IMR-90 (cell line): ENCODE measurements around the gene ABCC8. TPM values are rescaled to one million over a fixed set of nuclear protein-coding genes. Genes with fewer than 3 reads are reported as not detected.

Experiments used
- ATAC-seq: fragments of 200-7000 bp; cut with Tn5 transposase; 2 replicates; pipeline ENCODE4 v1.9.1; 2020; ENCODE audit warnings: low read depth, mild to moderate bottlenecking, moderate library complexity
- BruUV-seq: library from RNA; stranded (reverse); fragments of 400-500 nt; replicated peaks from 2 replicates; lab custom pipeline; 2021; lab: Mats Ljungman, UMichigan
- CTCF ChIA-PET: fragments of 300-600 bp; formaldehyde crosslinking; extraction: SDS; loops from one replicate; lab custom pipeline; 2021; ENCODE audit warnings: antibody characterized with exemption; lab: Yijun Ruan, JAX
- POLR2A ChIA-PET: fragments of 300-600 bp; sonication (Branson Sonifier 250); formaldehyde crosslinking; loops from one replicate; lab custom pipeline; 2022; ENCODE audit warnings: antibody characterized with exemption; ENCODE audit not compliant: unreplicated experiment; lab: Charles Lee
- DNase-seq: peaks from one replicate; pipeline ENCODE4 v3.0.0; 2013
- H2AFZ ChIP-seq: replicated peaks from 2 replicates; pipeline ENCODE3; 2013; ENCODE audit warnings: low read length, mild to moderate bottlenecking; ENCODE audit not compliant: poor library complexity
- H2AK5ac ChIP-seq: 2 replicates; pipeline ENCODE4 v1.6.1; 2013; ENCODE audit warnings: low read depth, low read length, inconsistent platforms
- H2AK9ac ChIP-seq: replicated peaks from 2 replicates; pipeline ENCODE3; 2013; ENCODE audit warnings: mild to moderate bottlenecking, low read depth, low read length, moderate library complexity; ENCODE audit not compliant: poor library complexity
- H2BK120ac ChIP-seq: 2 replicates; pipeline ENCODE4 v1.6.1; 2013; ENCODE audit warnings: low read depth, low read length, inconsistent platforms
- H2BK15ac ChIP-seq: 3 replicates; pipeline ENCODE4 v1.6.1; 2013; ENCODE audit warnings: low read depth, low read length, inconsistent platforms
- H2BK20ac ChIP-seq: 2 replicates; pipeline ENCODE4 v1.6.1; 2013; ENCODE audit warnings: low read depth, mild to moderate bottlenecking, inconsistent platforms, low read length, moderate library complexity
- H2BK5ac ChIP-seq: 2 replicates; pipeline ENCODE4 v1.6.1; 2013; ENCODE audit warnings: mild to moderate bottlenecking, low read depth, low read length, inconsistent platforms; ENCODE audit not compliant: poor library complexity, severe bottlenecking
- H3K14ac ChIP-seq: replicated peaks from 2 replicates; pipeline ENCODE4 v1.6.1; 2013; ENCODE audit warnings: low read depth, low read length, inconsistent platforms
- H3K18ac ChIP-seq: 2 replicates; pipeline ENCODE4 v1.6.1; 2013; ENCODE audit warnings: low read depth, low read length, control low read depth
- H3K23ac ChIP-seq: 2 replicates; pipeline ENCODE4 v1.6.1; 2013; ENCODE audit warnings: low read depth, low read length, inconsistent platforms
- H3K27ac ChIP-seq: 2 replicates; pipeline ENCODE4 v1.5.1; 2013; ENCODE audit warnings: mild to moderate bottlenecking, control low read depth, low read length; ENCODE audit not compliant: insufficient read depth
- H3K27me3 ChIP-seq: 2 replicates; pipeline ENCODE4 v1.6.1; 2013; ENCODE audit warnings: low read length; ENCODE audit not compliant: control insufficient read depth, insufficient read depth
- H3K36me3 ChIP-seq: 2 replicates; pipeline ENCODE4 v1.6.1; 2013; ENCODE audit warnings: low read length, mixed read lengths; ENCODE audit not compliant: control insufficient read depth, insufficient read depth
- H3K4ac ChIP-seq: 2 replicates; pipeline ENCODE4 v1.6.1; 2013; ENCODE audit warnings: low read depth, low read length, inconsistent platforms
- H3K4me1 ChIP-seq: 2 replicates; pipeline ENCODE4 v1.6.1; 2013; ENCODE audit warnings: low read length, mixed read lengths; ENCODE audit not compliant: control insufficient read depth, insufficient read depth
- H3K4me2 ChIP-seq: 2 replicates; pipeline ENCODE4 v1.6.1; 2013; ENCODE audit warnings: low read depth, mild to moderate bottlenecking, control low read depth, low read length, moderate library complexity
- H3K4me3 ChIP-seq: 2 replicates; pipeline ENCODE4 v1.5.1; 2013; ENCODE audit warnings: low read depth, mild to moderate bottlenecking, control low read depth, low read length, moderate library complexity; ENCODE audit not compliant: insufficient read depth
- H3K56ac ChIP-seq: 2 replicates; pipeline ENCODE4 v1.6.1; 2013; ENCODE audit warnings: low read length, inconsistent platforms; ENCODE audit not compliant: insufficient read depth; ENCODE audit errors: extremely low read depth
- H3K79me1 ChIP-seq, 2 experiments: 2 replicates each; pipeline ENCODE4 v1.6.1; 2013; ENCODE audit warnings: low read length in 2 of 2, inconsistent platforms in 1 of 2, low read depth in 1 of 2
- H3K9ac ChIP-seq: 2 replicates; pipeline ENCODE4 v1.6.1; 2013; ENCODE audit warnings: low read depth, low read length, control low read depth
- H3K9me1 ChIP-seq: 2 replicates; pipeline ENCODE4 v1.6.1; 2013; ENCODE audit warnings: low read length, inconsistent platforms; ENCODE audit not compliant: insufficient read depth
- H3K9me3 ChIP-seq: 2 replicates; pipeline ENCODE4 v1.6.1; 2013; ENCODE audit warnings: low read length; ENCODE audit not compliant: control insufficient read depth, insufficient read depth
- H4K20me1 ChIP-seq: 2 replicates; pipeline ENCODE4 v1.6.1; 2013; ENCODE audit warnings: low read length, inconsistent platforms; ENCODE audit not compliant: insufficient read depth
- H4K5ac ChIP-seq: 2 replicates; pipeline ENCODE4 v1.6.1; 2013; ENCODE audit warnings: mild to moderate bottlenecking, low read depth, low read length, control low read depth
- H4K8ac ChIP-seq, 2 experiments: 2 replicates each; pipeline ENCODE4 v1.6.1; 2013; ENCODE audit warnings: low read depth in 2 of 2, low read length in 2 of 2, control low read depth in 1 of 2, inconsistent platforms in 1 of 2
- H4K91ac ChIP-seq: 2 replicates; pipeline ENCODE4 v1.6.1; 2013; ENCODE audit warnings: low read depth, low read length, inconsistent platforms; ENCODE audit not compliant: insufficient read depth
- BHLHE40 ChIP-seq: fragments of 150-350 bp; IDR thresholded peaks from 2 replicates; pipeline ENCODE4 v1.6.1; 2016; ENCODE audit warnings: mild to moderate bottlenecking, low read depth, low read length
- CEBPB ChIP-seq: IDR thresholded peaks from 2 replicates; pipeline ENCODE4 v1.6.1; 2012; ENCODE audit warnings: low read depth, low read length, improper control_type of control experiment
- CHD1 ChIP-seq: IDR thresholded peaks from 2 replicates; pipeline ENCODE4 v1.6.1; 2012; ENCODE audit warnings: low read depth, low read length, improper control_type of control experiment
- CTCF ChIP-seq: conservative IDR thresholded peaks from 2 replicates; pipeline ENCODE4 v1.5.1; 2012; ENCODE audit warnings: mild to moderate bottlenecking, low read depth, low read length, improper control_type of control experiment
- ELK1 ChIP-seq: fragments of 150-350 bp; IDR thresholded peaks from 2 replicates; pipeline ENCODE4 v1.6.1; 2016; ENCODE audit warnings: low read depth, mild to moderate bottlenecking, low read length, moderate library complexity, borderline replicate concordance
- FOS ChIP-seq: fragments of 150-350 bp; IDR thresholded peaks from 2 replicates; pipeline ENCODE4 v1.6.1; 2016; ENCODE audit warnings: low read depth, low read length
- MAFK ChIP-seq: IDR thresholded peaks from 2 replicates; pipeline ENCODE4 v1.6.1; 2012; ENCODE audit warnings: low read depth, low read length, improper control_type of control experiment
- MAZ ChIP-seq: IDR thresholded peaks from 2 replicates; pipeline ENCODE4 v1.6.1; 2012; ENCODE audit warnings: low read depth, mild to moderate bottlenecking, low read length, improper control_type of control experiment, moderate library complexity, borderline replicate concordance
- MXI1 ChIP-seq: IDR thresholded peaks from 2 replicates; pipeline ENCODE4 v1.6.1; 2012; ENCODE audit warnings: low read depth, mild to moderate bottlenecking, low read length, moderate library complexity, borderline replicate concordance
- NFE2L2 ChIP-seq: fragments of 150-350 bp; IDR thresholded peaks from 2 replicates; pipeline ENCODE4 v1.6.1; 2016; ENCODE audit warnings: low read depth, mild to moderate bottlenecking, low read length
- POLR2A ChIP-seq: IDR thresholded peaks from 2 replicates; pipeline ENCODE4 v1.6.1; 2012; ENCODE audit warnings: mild to moderate bottlenecking, low read depth, low read length
- RAD21 ChIP-seq: IDR thresholded peaks from 2 replicates; pipeline ENCODE4 v1.6.1; 2012; ENCODE audit warnings: low read length, improper control_type of control experiment
- RCOR1 ChIP-seq: IDR thresholded peaks from 2 replicates; pipeline ENCODE4 v1.6.1; 2012; ENCODE audit warnings: mild to moderate bottlenecking, low read length, improper control_type of control experiment; ENCODE audit not compliant: insufficient replicate concordance
- RFX5 ChIP-seq: IDR thresholded peaks from 2 replicates; pipeline ENCODE4 v1.8.0; 2012; ENCODE audit warnings: low read depth, mild to moderate bottlenecking, low read length, moderate library complexity
- SMC3 ChIP-seq: fragments of 150-350 bp; IDR thresholded peaks from 2 replicates; pipeline ENCODE4 v1.6.1; 2016; ENCODE audit warnings: low read depth, mild to moderate bottlenecking, antibody characterized with exemption, low read length, moderate library complexity
- WGBS, 2 experiments: methylation state at CpG; one replicate each; pipeline versions ENCODE4 v1.1.5 to v1.1.7; 2013; ENCODE audit warnings: missing lambda C conversion rate in 2 of 2; ENCODE audit not compliant: insufficient read length in 1 of 2; ENCODE audit errors: extremely low coverage in 2 of 2; 5-methylcytosine and 5-hydroxymethylcytosine counted together
- dilution Hi-C: fragments of 300-500 bp; cut with HindIII; formaldehyde crosslinking; loops from one replicate; pipeline ENCODE4 v1.14.3; 2018; ENCODE audit warnings: low sequenced_read_pairs; ENCODE audit not compliant: unreplicated experiment
- in situ Hi-C: fragments of 300-500 bp; cut with MboI; formaldehyde crosslinking; loops from 3 replicates; pipeline ENCODE4 v1.14.3; 2019; ENCODE audit warnings: low sequenced_read_pairs, inconsistent platforms, mixed read lengths
- intact Hi-C: fragments of 100-400 bp; cut with micrococcal nuclease; formaldehyde crosslinking; loops from 2 replicates; pipeline ENCODE4 v1.10.0; 2022
- polyA plus RNA-seq, 3 experiments: library from polyadenylated mRNA; depleted of rRNA; stranded (reverse); fragments of >200 nt; gene quantifications; 2 replicates each; pipeline ENCODE4 v1.2.3, GENCODE V29; 2012; ENCODE audit warnings: low replicate concordance in 1 of 3
- total RNA-seq: library from RNA; depleted of rRNA; stranded (reverse); fragments of >200 nt; gene quantifications from 2 replicates; pipeline ENCODE4 v1.2.3, GENCODE V29; 2012
- TF ChIP-seq, protein P1 (sequence below): fragments of 150-350 bp; IDR thresholded peaks from 2 replicates; pipeline ENCODE4 v1.6.1; 2017; ENCODE audit warnings: mild to moderate bottlenecking, antibody characterized with exemption, low read length, low read depth

ABCC8 gene
- total and polyA plus RNA-seq, 2 of the 4 experiments (the other 2 are of a cell fraction): not detected

GRCh38 chr11:17508791-17509190 is 32.1 kb upstream of the ABCC8 start:
- H2BK15ac ChIP-seq: no peak overlapping the region
- H3K36me3 ChIP-seq: no peaks in the 10 kb centered on the region
- no peaks in the 10 kb centered on the region for H3K4me1 ChIP-seq
- in situ Hi-C loops (loop anchor here (10.0 to 25.0 kb wide), 2 partner anchors 274 to 571 kb away; no protein-coding TSS in a partner anchor), dilution Hi-C loops (no loop called here), intact Hi-C loops (loop anchor here (10.0 kb wide), 2 partner anchors 684 to 724 kb away; no protein-coding TSS in a partner anchor)
- H3K79me1 ChIP-seq: no peaks in the 10 kb centered on the region
- H4K8ac ChIP-seq: no peak overlapping the region
- peaks cover 19% of the 10 kb centered on the region for H3K27me3 ChIP-seq
- H3K4ac ChIP-seq: no peak overlapping the region
- H4K5ac ChIP-seq: no peak overlapping the region
- no peak overlapping the region for H3K14ac ChIP-seq
- ChIA-PET POLR2A (no interaction called here), CTCF (interaction anchor here (0.5 to 1.1 kb wide), 4 partner anchors 10 to 1093 kb away, joined by 3 to 4 read pairs (median 4); no protein-coding TSS in a partner anchor)
- no peak for ATAC-seq
- no peaks in the 10 kb centered on the region for H3K9me1 ChIP-seq
- H2BK5ac ChIP-seq: no peak overlapping the region
- no peak for DNase-seq
- no peak overlapping the region for H2AFZ ChIP-seq
- no peak overlapping the region for H3K56ac ChIP-seq
- no peak overlapping the region for H2BK120ac ChIP-seq
- BruUV-seq: no TSS peak
- WGBS, 2 experiments: no CpG with 5 or more reads among the region's 3 CpGs
- no peak overlapping the region for H2BK20ac ChIP-seq
- no peak overlapping the region for H2AK5ac ChIP-seq
- no peak overlapping the region for H3K23ac ChIP-seq
- no peak overlapping the region for H3K9ac ChIP-seq
- H3K9me3 ChIP-seq: no peaks in the 10 kb centered on the region
- H4K91ac ChIP-seq: no peak overlapping the region
- TF ChIP-seq MAZ (no peak), MXI1 (no peak), MAFK (no peak), POLR2A (no peak), BHLHE40 (no peak), NFE2L2 (no peak), RAD21 (no peak), CHD1 (no peak), RCOR1 (no peak), CEBPB (no peak), SMC3 (no peak), RFX5 (no peak), ELK1 (no peak), CTCF (no peak), FOS (no peak)
- TF ChIP-seq, protein P1, sequence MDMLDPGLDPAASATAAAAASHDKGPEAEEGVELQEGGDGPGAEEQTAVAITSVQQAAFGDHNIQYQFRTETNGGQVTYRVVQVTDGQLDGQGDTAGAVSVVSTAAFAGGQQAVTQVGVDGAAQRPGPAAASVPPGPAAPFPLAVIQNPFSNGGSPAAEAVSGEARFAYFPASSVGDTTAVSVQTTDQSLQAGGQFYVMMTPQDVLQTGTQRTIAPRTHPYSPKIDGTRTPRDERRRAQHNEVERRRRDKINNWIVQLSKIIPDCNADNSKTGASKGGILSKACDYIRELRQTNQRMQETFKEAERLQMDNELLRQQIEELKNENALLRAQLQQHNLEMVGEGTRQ: no peak
- no peak overlapping the region for H3K27ac ChIP-seq
- H3K18ac ChIP-seq: no peak overlapping the region
- H2AK9ac ChIP-seq: no peak overlapping the region
- no peak overlapping the region for H3K4me2 ChIP-seq
- H4K20me1 ChIP-seq: no peaks in the 10 kb centered on the region
- no peak overlapping the region for H3K4me3 ChIP-seq
